SK-N-SH (cell line): ENCODE data around the gene ZFYVE27. TPM values are rescaled to one million over a fixed set of nuclear protein-coding genes. Genes with fewer than 3 reads are reported as not detected.

Source experiments
- CTCF ChIA-PET: fragments of 300-600, 350-600 bp; formaldehyde crosslinking; extraction: SDS; loops from one replicate; lab custom pipeline; 2021; lab: Yijun Ruan, JAX
- POLR2A ChIA-PET: fragments of 350-600 bp; sonication (Branson Sonifier 250); formaldehyde crosslinking; extraction: SDS; loops from one replicate; lab custom pipeline; 2020; ENCODE audit warnings: antibody characterized with exemption, inconsistent platforms; lab: Yijun Ruan, JAX
- DNase-seq: peaks from one replicate; pipeline ENCODE4 v3.0.0; 2012
- H2AFZ ChIP-seq: fragments of 200-600 bp; sonication (generic); 2 replicates; pipeline ENCODE4 v1.8.1; 2016; ENCODE audit warnings: antibody characterized with exemption, mild to moderate bottlenecking, low read depth
- H3F3A ChIP-seq: fragments of 200-600 bp; sonication (generic); replicated peaks from 2 replicates; pipeline ENCODE3; 2016; ENCODE audit warnings: antibody characterized with exemption, mild to moderate bottlenecking; ENCODE audit not compliant: insufficient read depth
- H3K27ac ChIP-seq, 2 experiments: fragments of 200-500 bp in 1 of 2; fragments of 200-600 bp in 1 of 2; sonication (Bioruptor generic) in 1 of 2; sonication (generic), shearing (Covaris generic) in 1 of 2; 2 replicates each; pipeline versions ENCODE4 v1.5.1 to v1.6.1; 2014 to 2016; ENCODE audit warnings: low read depth in 2 of 2, inconsistent platforms in 1 of 2, low read length in 1 of 2, mild to moderate bottlenecking in 1 of 2, mixed read lengths in 1 of 2
- H3K27me3 ChIP-seq: fragments of 200-600 bp; sonication (generic), shearing (Covaris generic); 2 replicates; pipeline ENCODE4 v1.6.1; 2016; ENCODE audit warnings: mixed run types; ENCODE audit not compliant: insufficient read depth
- H3K36me3 ChIP-seq, 2 experiments: fragments of 200-500 bp in 1 of 2; fragments of 200-600 bp in 1 of 2; sonication (Bioruptor generic) in 1 of 2; sonication (generic) in 1 of 2; replicated peaks in 1 of 2; 2 replicates each; pipeline versions ENCODE3 to v1.5.1; 2014 to 2016; ENCODE audit warnings: low read length in 1 of 2, mild to moderate bottlenecking in 1 of 2; ENCODE audit not compliant: insufficient read depth in 2 of 2, control insufficient read depth in 1 of 2
- H3K4me1 ChIP-seq, 2 experiments: fragments of 200-500 bp in 1 of 2; fragments of 200-600 bp in 1 of 2; sonication (Bioruptor generic) in 1 of 2; sonication (generic), shearing (Covaris generic) in 1 of 2; 2 replicates each; pipeline versions ENCODE4 v1.5.1 to v1.6.1; 2014 to 2016; ENCODE audit warnings: low read depth in 1 of 2, low read length in 1 of 2, mixed run types in 1 of 2; ENCODE audit not compliant: insufficient read depth in 2 of 2, control insufficient read depth in 1 of 2
- H3K4me2 ChIP-seq: fragments of 200-600 bp; sonication (generic), shearing (Covaris generic); 2 replicates; pipeline ENCODE4 v1.6.1; 2017; ENCODE audit warnings: mixed run types
- H3K4me3 ChIP-seq, 2 experiments: fragments of 200-500 bp in 1 of 2; fragments of 200-600 bp in 1 of 2; sonication (Bioruptor generic) in 1 of 2; sonication (generic), shearing (Covaris generic) in 1 of 2; 2 replicates each; pipeline versions ENCODE4 v1.5.1 to v1.8.1; 2014 to 2016; ENCODE audit warnings: low read depth in 2 of 2, inconsistent platforms in 1 of 2, low read length in 1 of 2, mild to moderate bottlenecking in 1 of 2, mixed read lengths in 1 of 2, moderate library complexity in 1 of 2
- H3K79me2 ChIP-seq: fragments of 200-600 bp; sonication (generic); 2 replicates; pipeline ENCODE4 v1.8.1; 2017; ENCODE audit warnings: mild to moderate bottlenecking; ENCODE audit not compliant: insufficient read depth
- H3K9ac ChIP-seq: fragments of 200-600 bp; sonication (generic); 2 replicates; pipeline ENCODE4 v1.6.1; 2017; ENCODE audit warnings: mixed run types
- H3K9me2 ChIP-seq: fragments of 200-600 bp; sonication (generic); 2 replicates; pipeline ENCODE4 v1.6.1; 2017; ENCODE audit warnings: mixed run types
- H3K9me3 ChIP-seq: fragments of 200-600 bp; sonication (generic); 2 replicates; pipeline ENCODE4 v1.6.1; 2017; ENCODE audit warnings: mixed run types, mild to moderate bottlenecking, moderate library complexity
- H4K20me1 ChIP-seq: fragments of 200-600 bp; sonication (generic); 2 replicates; pipeline ENCODE4 v1.6.1; 2017; ENCODE audit warnings: mild to moderate bottlenecking, mixed run types; ENCODE audit not compliant: insufficient read depth
- CTCF ChIP-seq: fragments of 200-600 bp; sonication (generic); IDR thresholded peaks from 2 replicates; pipeline ENCODE4 v1.6.1; 2017; ENCODE audit warnings: antibody characterized with exemption, mild to moderate bottlenecking, moderate library complexity
- EP300 ChIP-seq, 2 experiments: IDR thresholded peaks; 2 replicates each; pipeline versions ENCODE4 v1.4.0 to v1.6.1; 2012; ENCODE audit warnings: borderline replicate concordance in 1 of 2, low read depth in 1 of 2, low read length in 1 of 2
- FOSL2 ChIP-seq: IDR thresholded peaks from 2 replicates; pipeline ENCODE4 v1.4.0; 2012; ENCODE audit warnings: low read depth, mild to moderate bottlenecking, moderate library complexity, borderline replicate concordance
- FOXM1 ChIP-seq: IDR thresholded peaks from 2 replicates; pipeline ENCODE4 v1.4.0; 2012; ENCODE audit warnings: low read depth, mild to moderate bottlenecking
- GATA2 ChIP-seq: sonication (generic); formaldehyde crosslinking; IDR thresholded peaks from 2 replicates; pipeline ENCODE4 v1.5.0; 2020; ENCODE audit warnings: mild to moderate bottlenecking, missing genetic modification reagents
- JUND ChIP-seq: IDR thresholded peaks from 2 replicates; pipeline ENCODE4 v1.4.0; 2012
- MAX ChIP-seq: IDR thresholded peaks from 2 replicates; pipeline ENCODE4 v1.4.0; 2012; ENCODE audit warnings: low read depth
- MEF2A ChIP-seq: IDR thresholded peaks from 2 replicates; pipeline ENCODE4 v1.4.0; 2012; ENCODE audit warnings: low read depth, borderline replicate concordance
- MXI1 ChIP-seq: IDR thresholded peaks from 2 replicates; pipeline ENCODE4 v1.6.1; 2012; ENCODE audit warnings: mild to moderate bottlenecking, low read depth, low read length, improper control_type of control experiment
- REST ChIP-seq: IDR thresholded peaks from 2 replicates; pipeline ENCODE4 v1.6.1; 2012; ENCODE audit warnings: mild to moderate bottlenecking, low read depth, low read length, moderate library complexity
- RXRA ChIP-seq: IDR thresholded peaks from 2 replicates; pipeline ENCODE4 v1.4.0; 2012; ENCODE audit warnings: low read depth, mild to moderate bottlenecking, borderline replicate concordance
- TCF12 ChIP-seq: IDR thresholded peaks from 2 replicates; pipeline ENCODE4 v1.4.0; 2012
- USF1 ChIP-seq: IDR thresholded peaks from 2 replicates; pipeline ENCODE4 v1.4.0; 2012; ENCODE audit warnings: low read depth, borderline replicate concordance
- USF2 ChIP-seq: fragments of 150-350 bp; IDR thresholded peaks from 2 replicates; pipeline ENCODE4 v1.6.1; 2017; ENCODE audit warnings: antibody characterized with exemption, low read length, low read depth, borderline replicate concordance
- WGBS: methylation state at CpG from one replicate; pipeline ENCODE4 v1.1.6; 2017; ENCODE audit warnings: low lambda C conversion rate; 5-methylcytosine and 5-hydroxymethylcytosine counted together
- polyA plus RNA-seq, 3 experiments: library from polyadenylated mRNA; depleted of rRNA; stranded (reverse); fragments of >200 nt; gene quantifications; 2 replicates each; pipeline ENCODE4 v1.2.3, GENCODE V29; 2012

Gene ZFYVE27
- polyA plus RNA-seq, 1 of the 3 experiments (the other 2 are of a cell fraction) = 30.5 TPM

- TF ChIP-seq CTCF (no peak), MEF2A (no peak), JUND (no peak), GATA2 (no peak), REST (no peak), TCF12 (no peak), FOSL2 (no peak), RXRA (no peak)
Observed at GRCh38 chr10:97779975-97780374, 43.0 kb downstream of the ZFYVE27 start (continued).

GRCh38 chr10:97780841-97781617 lies 44.1 kb downstream of the ZFYVE27 start:
- no peaks in the 10 kb centered on the region for H3K36me3 ChIP-seq
- no peaks in the 10 kb centered on the region for H3K9me2 ChIP-seq
- H3K27ac ChIP-seq = peak overlapping the region in 1 of 2 experiments; percentile 91; a peak in 2 of 4 replicates
- no peak overlapping the region for H3K4me3 ChIP-seq
- H3K9ac ChIP-seq = no peak overlapping the region
- no peak for TF ChIP-seq EP300 (IDR thresholded peaks at IDR 0.05; ENCODE audit: borderline replicate concordance in 1 of 2, low read depth in 1 of 2, low read length in 1 of 2)
- no peak for TF ChIP-seq MXI1
- TF ChIP-seq USF2 = no peak
- no peak for TF ChIP-seq MAX
- TF ChIP-seq FOXM1 = no peak
- no peak for TF ChIP-seq USF1
- peak; percentile 57 for DNase-seq
- ChIA-PET POLR2A (interaction anchor here (0.9 kb wide), 1 partner anchor 88 kb away, joined by 3 read pairs; no protein-coding TSS in a partner anchor), CTCF (interaction anchor here (0.9 to 7.6 kb wide), 11 partner anchors 9 to 265 kb away, joined by 3 to 58 read pairs (median 5); partner anchors contain the start of gene SFRP5)
- no peak overlapping the region for H2AFZ ChIP-seq
- H3K9me3 ChIP-seq = no peaks in the 10 kb centered on the region
- no peak overlapping the region for H3K4me2 ChIP-seq
- no peaks in the 10 kb centered on the region for H4K20me1 ChIP-seq
- H3F3A ChIP-seq = no peaks in the 10 kb centered on the region
- no peaks in the 10 kb centered on the region for H3K79me2 ChIP-seq
- peaks cover 0 to 36% of the 10 kb centered on the region in 2 experiments; a peak in 2 of 4 replicates for H3K4me1 ChIP-seq
- WGBS = 64% methylated on average over 6 of the region's 7 CpGs
- H3K27me3 ChIP-seq = no peaks in the 10 kb centered on the region; the same call in 1 of the 2 replicates
